ENCODE data around the gene CLK3. TPM values are rescaled to one million over a fixed set of nuclear protein-coding genes. Genes with fewer than 3 reads are reported as not detected.

Gene CLK3
- total and polyA plus RNA-seq, 2 of the 8 experiments (the other 6 are each of a cell fraction or from before 2014, with no cell fraction given) = 43.5 to 67.3 TPM

GRCh38 chr15:74655424-74655823 is 39.8 kb downstream of the CLK3 start:
- H3K4me3 ChIP-seq (ENCODE audit: extremely low read depth in 1 of 4, insufficient read depth in 2 of 4, low read depth in 3 of 4, low read length in 4 of 4) = no peak overlapping the region
- no peak overlapping the region for H2BK15ac ChIP-seq (ENCODE audit: low read length)
- no peak overlapping the region for H4K91ac ChIP-seq (replicated peaks; ENCODE audit: insufficient read length, low read length)
- H3K4me2 ChIP-seq (ENCODE audit: insufficient read depth in 1 of 2, low read depth in 2 of 2, low read length in 2 of 2) = no peak overlapping the region
- POLR2A ChIA-PET (ENCODE audit: partially characterized antibody) = no interaction called here
- no peaks in the 10 kb centered on the region for H3K27me3 ChIP-seq (replicated peaks in 1 of 4; ENCODE audit: control insufficient read depth in 3 of 4, extremely low read depth in 1 of 4, insufficient read depth in 3 of 4, low read length in 3 of 4)
- H2BK12ac ChIP-seq (ENCODE audit: low read depth, low read length) = no peak overlapping the region
- H3K56ac ChIP-seq (replicated peaks; ENCODE audit: insufficient read length, low read depth, low read length) = no peak overlapping the region
- H2AK5ac ChIP-seq (ENCODE audit: low read depth, low read length) = no peak overlapping the region
- H3K79me2 ChIP-seq (ENCODE audit: control insufficient read depth in 1 of 2, insufficient read depth in 2 of 2, low read length in 2 of 2) = peaks cover 0 to 8% of the 10 kb centered on the region in 2 experiments; a peak in 1 of 4 replicates
- H2AFZ ChIP-seq (ENCODE audit: low read length) = no peak overlapping the region
- H3K27ac ChIP-seq (ENCODE audit: low read depth, low read length) = no peak overlapping the region
- H3K23me2 ChIP-seq (ENCODE audit: low read depth, low read length) = no peaks in the 10 kb centered on the region
- H3K23ac ChIP-seq (ENCODE audit: insufficient read length) = no peak overlapping the region
- H3K79me1 ChIP-seq (ENCODE audit: low read depth, low read length) = no peaks in the 10 kb centered on the region; the same call in none of the 2 replicates
- DNase-seq (ENCODE audit: low read depth in 1 of 2, low spot score in 2 of 2) (no peak), FAIRE-seq (no peak)
- no peaks in the 10 kb centered on the region for H3K9me3 ChIP-seq (ENCODE audit: insufficient read depth in 2 of 2, low read depth in 1 of 2, low read length in 1 of 2)
- H2BK20ac ChIP-seq (ENCODE audit: low read length) = no peak overlapping the region
- no peak overlapping the region for H3K4ac ChIP-seq (replicated peaks; ENCODE audit: insufficient read length, low read depth, low read length)
- H3K36me3 ChIP-seq (ENCODE audit: control insufficient read depth in 2 of 4, insufficient read depth in 4 of 4, low read length in 3 of 4) = peaks cover 0 to 5% (median 2%) of the 10 kb centered on the region in 4 experiments; a peak in 4 of 8 replicates
- H2BK5ac ChIP-seq (ENCODE audit: low read depth, low read length) = no peak overlapping the region
- no peak overlapping the region for H2BK120ac ChIP-seq (replicated peaks; ENCODE audit: low read depth, low read length)
- WGBS, 2 experiments (ENCODE audit: extremely low coverage in 1 of 2, insufficient coverage in 1 of 2, insufficient read length in 1 of 2, insufficient replicate concordance in 2 of 2, low coverage in 1 of 2, low lambda C conversion rate in 2 of 2, missing lambda C conversion rate in 1 of 2) = 91% methylated on average over 7 of the region's 7 CpGs; no CpG with 5 or more reads in 1 of the 2 experiments
- peaks cover 2 to 10% of the 10 kb centered on the region in 2 experiments for H4K20me1 ChIP-seq (replicated peaks in 1 of 2; ENCODE audit: control insufficient read depth in 1 of 2, insufficient read depth in 2 of 2, low read length in 2 of 2)
- H3K4me1 ChIP-seq (replicated peaks in 1 of 4; ENCODE audit: control insufficient read depth in 3 of 4, insufficient read depth in 4 of 4, low read length in 3 of 4) = no peaks in the 10 kb centered on the region
- no peak overlapping the region for H3K18ac ChIP-seq (ENCODE audit: extremely low read depth, low read length)
- H3K9ac ChIP-seq (replicated peaks in 1 of 4; ENCODE audit: extremely low read depth in 1 of 4, low read depth in 3 of 4, low read length in 3 of 4) = no peak overlapping the region
- CTCF ChIA-PET (ENCODE audit: partially characterized antibody) = interaction anchor here (0.6 to 4.6 kb wide), 2 partner anchors 20 to 22 kb away, joined by 3 to 41 read pairs; no protein-coding TSS in a partner anchor
- H3K14ac ChIP-seq (ENCODE audit: insufficient read length) = no peak overlapping the region
- H4K8ac ChIP-seq (ENCODE audit: extremely low read depth, insufficient read depth, low read length) = no peak overlapping the region
- H4K5ac ChIP-seq (ENCODE audit: insufficient read length, low read depth, low read length) = no peak overlapping the region
- TF ChIP-seq E2F6 (IDR thresholded peaks at IDR 0.05) (no peak), MAX (IDR thresholded peaks at IDR 0.05) (no peak), EP300 (IDR thresholded peaks at IDR 0.05; ENCODE audit: borderline replicate concordance in 1 of 2, low read depth in 2 of 2, low read length in 2 of 2) (no peak), CTCF (IDR thresholded peaks at IDR 0.05; ENCODE audit: control extremely low read depth in 1 of 3, insufficient read depth in 1 of 3, low read depth in 1 of 3, low read length in 3 of 3) (no peak), GTF2F1 (IDR thresholded peaks at IDR 0.05; ENCODE audit: borderline replicate concordance, low read depth, low read length) (no peak), TEAD4 (IDR thresholded peaks at IDR 0.05; ENCODE audit: low read depth, low read length) (no peak), PHF8 (conservative IDR thresholded peaks at IDR 0.05; ENCODE audit: low read depth, low read length) (no peak), HDAC6 (IDR thresholded peaks at IDR 0.05; ENCODE audit: low read depth, low read length) (no peak), SAP30 (IDR thresholded peaks at IDR 0.05; ENCODE audit: insufficient read depth, insufficient replicate concordance, low read length) (no peak), TBP (IDR thresholded peaks at IDR 0.05; ENCODE audit: low read depth, low read length) (no peak)

Measured in H1 (cell line).